ENCODE results near the gene MAPK8IP3.

Gene MAPK8IP3

DNA sequence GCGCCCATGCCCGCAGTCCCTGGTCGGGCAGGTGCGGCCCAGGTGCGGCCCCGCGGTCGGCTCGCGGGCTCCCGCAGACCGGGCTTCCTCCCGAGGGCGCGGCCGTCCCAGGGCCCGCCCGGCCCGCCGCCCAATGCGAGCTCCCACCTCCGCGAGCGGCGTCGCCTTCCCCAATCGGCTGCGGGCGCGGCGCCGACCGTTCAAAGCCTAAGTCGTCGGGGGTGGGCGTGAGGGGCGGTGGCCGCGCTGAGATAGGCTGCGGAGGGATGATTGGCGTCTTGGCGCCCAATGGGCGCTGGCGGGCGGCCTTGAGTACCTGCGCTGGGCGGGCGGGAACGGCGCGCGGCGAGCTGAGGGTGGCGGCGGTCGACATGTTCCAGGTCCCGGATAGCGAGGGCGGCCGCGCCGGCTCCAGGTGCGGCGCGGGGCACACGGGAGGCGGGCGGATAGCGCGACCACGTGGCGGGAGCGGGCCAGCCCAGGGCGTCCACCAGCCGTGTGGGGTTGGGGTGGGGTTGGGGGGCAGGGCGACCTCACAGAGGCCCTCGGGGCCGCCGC, 28.0 kb upstream of the MAPK8IP3 start, which contains the start of gene JPT2:
Gene JPT2, plus strand, starts transcription at position 338 of the 558 bp plus-strand sequence. Its CDS starts 34 bp downstream, at position 372.
- peak within 1 kb of the TSS; percentile 52 to 93 (median 87) for H3K27ac ChIP-seq
- H3K4me3 ChIP-seq, result peak within 1 kb of the TSS; percentile 55 to 98 (median 81)

GRCh38 chr16:1678500-1679098, 27.4 kb upstream of the MAPK8IP3 start:
- Histone ChIP-seq H3K4me3 (peak overlapping the region; percentile 55 to 98 (median 81)), H3K27ac (peak overlapping the region; percentile 52 to 93 (median 87))

DNA sequence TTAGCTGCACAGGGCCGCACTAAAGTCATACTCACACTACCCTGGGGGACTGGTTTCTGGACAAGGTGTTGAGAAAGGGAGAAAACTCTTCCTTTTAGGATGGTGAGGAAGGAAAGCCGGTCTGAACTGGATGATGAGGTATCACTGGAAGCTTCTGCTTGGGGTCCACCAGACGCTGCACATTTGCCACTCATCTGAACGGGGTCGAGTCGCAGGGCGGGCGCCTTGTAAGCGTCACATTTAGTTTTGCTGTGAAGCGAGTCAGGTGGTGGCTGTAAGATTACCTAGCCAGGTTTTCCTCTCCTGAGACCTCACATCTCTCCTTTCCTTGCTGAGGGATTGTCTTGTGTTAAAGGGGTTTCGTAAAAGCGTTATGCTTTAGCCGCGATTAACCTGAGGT, 25.6 kb upstream of the MAPK8IP3 start:
- no peak overlapping the region for H3K27ac ChIP-seq
- H3K4me3 ChIP-seq, result no peak overlapping the region

DNA sequence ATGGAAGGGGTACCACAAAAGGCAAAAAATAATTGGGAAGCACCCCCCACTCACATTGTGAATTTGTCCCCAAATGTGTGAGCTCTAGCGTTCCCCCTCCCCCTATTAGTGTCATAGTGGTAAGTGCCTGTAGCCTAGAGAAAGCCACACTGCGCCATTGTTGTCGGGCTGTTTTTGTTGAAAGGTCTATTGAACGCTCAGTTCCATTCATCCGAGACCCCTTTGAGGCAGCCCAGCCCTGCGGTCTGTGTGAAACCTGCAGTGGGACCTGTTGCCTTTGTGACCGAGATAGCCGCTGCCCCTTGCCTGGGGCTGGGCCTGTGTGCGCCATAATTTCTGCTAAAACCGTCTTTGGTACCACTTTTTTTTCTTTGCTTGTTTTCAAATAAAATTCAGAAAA, 25.0 kb upstream of the MAPK8IP3 start:
- Histone ChIP-seq H3K27ac (no peak overlapping the region), H3K4me3 (no peak overlapping the region)

DNA sequence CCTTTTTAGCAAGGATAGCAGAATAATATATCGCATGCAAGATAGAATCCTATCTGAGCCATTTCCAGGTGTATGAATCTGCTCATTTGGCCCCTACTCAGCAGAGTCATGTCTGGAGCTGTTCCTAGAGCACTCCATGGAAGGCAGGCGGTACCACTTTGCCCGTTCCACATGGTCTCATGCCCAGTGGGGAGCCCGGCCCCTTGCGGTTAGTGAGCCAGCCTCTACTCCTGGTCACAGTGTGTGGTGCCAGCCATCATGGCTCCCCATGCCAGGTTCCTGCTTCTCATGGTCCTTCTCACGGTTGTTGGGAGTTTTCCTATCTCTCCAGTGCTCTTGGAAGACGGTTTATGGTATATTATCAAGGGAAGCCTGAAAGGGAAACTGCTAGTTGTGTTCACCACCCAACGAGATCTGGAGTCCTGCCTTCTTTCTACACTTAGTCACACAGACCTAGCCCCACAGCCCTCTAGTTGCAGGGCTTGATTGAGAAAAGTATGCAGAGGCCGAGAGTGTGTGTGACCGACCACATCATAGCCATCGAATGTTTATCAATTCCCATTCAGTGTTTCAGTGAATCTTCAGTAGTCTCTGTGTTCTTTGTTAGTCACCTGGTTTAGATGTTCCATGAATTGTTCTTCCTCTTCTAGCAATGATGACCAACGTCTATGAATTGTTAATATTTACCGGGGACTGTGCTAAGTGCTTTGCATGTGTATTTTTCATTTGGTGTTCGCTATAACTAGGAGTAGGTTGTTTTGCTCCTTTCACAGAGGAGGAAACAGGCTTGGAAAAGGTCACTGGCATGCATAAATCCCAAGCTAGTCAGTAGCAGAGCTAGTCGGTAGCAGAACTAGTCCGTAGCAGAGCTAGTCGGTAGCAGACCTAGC, 18.3 kb upstream of the MAPK8IP3 start:
- Histone ChIP-seq H3K4me3 (no peak overlapping the region), H3K27ac (peak overlapping the region in 2 of 21 experiments; percentile 24 to 41)

GRCh38 chr16:1688807-1689560, 17.0 kb upstream of the MAPK8IP3 start:
- Histone ChIP-seq H3K4me3 (no peak overlapping the region), H3K27ac (peak overlapping the region in 1 of 21 experiments; percentile 41)

DNA sequence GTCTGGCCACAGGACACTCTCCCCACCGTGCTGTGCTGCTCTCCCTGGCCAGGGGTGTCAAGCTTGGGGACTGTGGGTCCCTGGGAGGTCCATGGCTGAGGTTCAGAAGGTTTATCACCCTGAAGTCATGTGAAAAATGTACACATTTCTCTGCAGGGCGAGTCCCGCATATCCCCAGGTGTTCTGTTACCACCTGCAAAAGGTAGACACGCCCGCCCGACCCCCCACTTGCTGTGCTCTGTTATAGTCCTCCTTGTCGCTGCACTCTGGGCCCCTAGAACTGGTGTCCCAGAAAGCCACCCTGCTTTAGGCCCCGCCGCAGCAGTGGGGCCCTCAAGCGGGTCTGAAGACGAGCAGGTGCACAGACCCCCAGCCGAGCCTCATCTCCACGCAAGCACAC, 16.1 kb upstream of the MAPK8IP3 start:
- H3K4me3 ChIP-seq, result no peak overlapping the region
- no peak overlapping the region for H3K27ac ChIP-seq

- Histone ChIP-seq H3K4me3 (no peak overlapping the region), H3K27ac (peak overlapping the region in 1 of 21 experiments; percentile 7)
These were observed 15.2 kb upstream of the MAPK8IP3 start for GRCh38 chr16:1690810-1691209.

- H3K27ac ChIP-seq, result peak overlapping the region in 10 of 21 experiments; percentile 6 to 64 (median 26)
- H3K4me3 ChIP-seq, result no peak overlapping the region
These were observed 14.7 kb upstream of the MAPK8IP3 start for GRCh38 chr16:1691276-1691675.

DNA sequence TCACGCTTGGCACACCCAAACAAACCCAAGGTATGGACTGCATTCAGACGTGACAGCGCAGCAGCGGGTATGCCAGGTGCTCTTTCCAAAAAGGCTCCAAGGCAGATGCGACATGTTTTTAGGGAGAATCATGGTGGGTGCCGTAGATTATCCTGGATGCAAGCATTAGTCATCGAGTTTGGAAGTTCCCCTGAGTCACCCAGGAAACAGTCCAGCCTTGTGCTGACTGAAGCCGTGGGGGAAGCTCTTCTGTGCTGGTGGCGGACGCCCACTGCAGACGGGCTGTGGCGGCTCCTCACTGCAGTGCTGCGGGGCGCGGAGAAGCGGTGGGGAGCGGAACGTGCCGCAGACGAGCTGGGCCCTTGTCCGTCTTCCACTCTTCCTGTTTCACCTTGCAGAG, 14.0 kb upstream of the MAPK8IP3 start:
- Histone ChIP-seq H3K4me3 (no peak overlapping the region), H3K27ac (peak overlapping the region in 9 of 21 experiments; percentile 6 to 64 (median 28))

- Histone ChIP-seq H3K27ac (no peak overlapping the region), H3K4me3 (no peak overlapping the region)
These were observed 9.1 kb upstream of the MAPK8IP3 start for GRCh38 chr16:1696863-1697262.

- Histone ChIP-seq H3K4me3 (no peak overlapping the region), H3K27ac (no peak overlapping the region)
These were observed 7.3 kb upstream of the MAPK8IP3 start for GRCh38 chr16:1698680-1699079.

- Histone ChIP-seq H3K4me3 (no peak overlapping the region), H3K27ac (no peak overlapping the region)
These were observed 5.7 kb upstream of the MAPK8IP3 start for GRCh38 chr16:1700246-1700645.

GRCh38 chr16:1701216-1701878, 4.6 kb upstream of the MAPK8IP3 start:
- Histone ChIP-seq H3K27ac (peak overlapping the region in 2 of 21 experiments; percentile 9 to 18), H3K4me3 (no peak overlapping the region)

DNA sequence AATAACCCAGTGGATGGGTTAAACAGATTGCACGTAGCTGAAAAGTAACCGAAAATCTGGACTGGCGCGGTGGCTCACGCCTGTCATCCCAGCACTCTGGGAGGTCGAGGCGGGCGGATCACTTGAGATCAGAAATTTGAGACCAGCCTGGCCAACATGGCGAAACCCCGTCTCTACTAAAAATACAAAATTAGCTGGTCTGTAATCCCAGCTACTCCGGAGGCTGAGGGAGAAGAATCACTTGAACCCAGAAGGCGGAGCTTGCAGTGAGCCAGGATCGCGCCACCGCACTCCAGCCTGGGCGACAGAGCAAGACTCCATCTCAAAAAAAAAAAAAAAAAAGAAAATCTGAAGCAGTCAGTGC, 689 bp upstream of the MAPK8IP3 start:
- Histone ChIP-seq H3K27ac (peak overlapping the region; percentile 54 to 97 (median 93)), H3K4me3 (peak overlapping the region; percentile 58 to 85 (median 69))

- H3K4me3 ChIP-seq, result peak overlapping the region; percentile 58 to 85 (median 69)
- peak overlapping the region; percentile 62 to 97 (median 93) for H3K27ac ChIP-seq
These were observed 594 bp downstream of the MAPK8IP3 start for GRCh38 chr16:1706386-1707192.

- H3K27ac ChIP-seq, result peak overlapping the region in 20 of 21 experiments; percentile 85 to 97 (median 93)
- H3K4me3 ChIP-seq, result peak overlapping the region; percentile 58 to 85 (median 69)
These were observed 1.3 kb downstream of the MAPK8IP3 start for GRCh38 chr16:1707193-1707790.
